ENCODE measurements around the gene MESP2. TPM values are rescaled to one million over a fixed set of nuclear protein-coding genes. Genes with fewer than 3 reads are reported as not detected.

Gene MESP2
- total and polyA plus RNA-seq, 9 of the 15 experiments (the other 6 are each of a cell fraction or from before 2014, with no cell fraction given), result 0.08 to 0.82 (median 0.37) TPM

GRCh38 chr15:89813381-89814111 lies 37.4 kb downstream of the MESP2 start:
- Histone ChIP-seq H3K9me3 (replicated peaks; ENCODE audit: control insufficient read depth, insufficient read depth, low read depth, low read length) (0 out of 2 replicates have a peak, but pooled peaks cover 4% of the 10 kb centered on the region), H3K4me1 (replicated peaks in 1 of 2; ENCODE audit: control insufficient read depth in 2 of 2, insufficient read depth in 2 of 2, low read length in 2 of 2) (peaks cover 0 to 43% of the 10 kb centered on the region in 2 experiments; a peak in 3 of 5 replicates), H2AFZ (ENCODE audit: low read depth, low read length) (no peak overlapping the region), H3K9ac (ENCODE audit: insufficient read depth in 1 of 2, low read depth in 2 of 2, low read length in 2 of 2) (peak overlapping the region in 1 of 2 experiments; percentile 75; a peak in 2 of 4 replicates), H3K9me1 (ENCODE audit: control insufficient read depth, insufficient read depth, low read length) (no peaks in the 10 kb centered on the region), H3K4me3 (no peak overlapping the region), H3K79me2 (ENCODE audit: control insufficient read depth, insufficient read depth, low read length) (no peaks in the 10 kb centered on the region), H4K20me1 (replicated peaks; ENCODE audit: control insufficient read depth, insufficient read depth, low read length) (no peaks in the 10 kb centered on the region), H3K36me3 (ENCODE audit: control insufficient read depth, insufficient read depth, low read length) (no peaks in the 10 kb centered on the region), H3K4me2 (ENCODE audit: insufficient read depth, low read length) (no peak overlapping the region), H3K27ac (ENCODE audit: extremely low read depth, low read depth, low read length) (no peak overlapping the region), H3K27me3 (ENCODE audit: control insufficient read depth in 2 of 2, insufficient read depth in 2 of 2, low read length in 2 of 2) (no peaks in the 10 kb centered on the region)
- BruUV-seq (replicated peaks), result no TSS peak
- intact Hi-C loops (cut with micrococcal nuclease) (loop anchor here (2.0 kb wide), 1 partner anchor 31 kb away; no protein-coding TSS in a partner anchor), in situ Hi-C loops (cut with MboI) (no loop called here)
- 73% methylated on average over 10 of the region's 13 CpGs for WGBS (ENCODE audit: insufficient coverage, low coverage, missing lambda C conversion rate)
- ATAC-seq (no peak), DNase-seq (ENCODE audit: extremely low read depth in 1 of 4, low spot score in 3 of 4) (no peak), FAIRE-seq (no peak)
- POLR2A ChIA-PET, result interaction anchor here (0.8 to 1.1 kb wide), 2 partner anchors 12 to 53 kb away, joined by 3 to 4 read pairs; no protein-coding TSS in a partner anchor
- CTCF ChIA-PET (ENCODE audit: low intra/inter-chr PET ratio), result no interaction called here
- TF ChIP-seq ZNF511 (CRISPR knock-in tag; IDR thresholded peaks at IDR 0.05) (no peak), ADNP (tag; IDR thresholded peaks at IDR 0.05) (no peak), MEF2D (tag; conservative IDR thresholded peaks at IDR 0.05; ENCODE audit: low read depth) (no peak), IRF9 (tag; IDR thresholded peaks at IDR 0.05) (no peak), ZNF274 (IDR thresholded peaks at IDR 0.05; ENCODE audit: borderline replicate concordance, low read depth, low read length) (no peak), ZNF354B (CRISPR knock-in tag; IDR thresholded peaks at IDR 0.05) (no peak), NUFIP1 (IDR thresholded peaks at IDR 0.05; ENCODE audit: partially characterized antibody) (no peak), ZBTB5 (IDR thresholded peaks at IDR 0.05) (no peak), BRD9 (IDR thresholded peaks at IDR 0.05; ENCODE audit: low read depth, partially characterized antibody) (no peak), MAFG (tag; conservative IDR thresholded peaks at IDR 0.05) (no peak), ZNF668 (CRISPR knock-in tag; IDR thresholded peaks at IDR 0.05) (no peak), ZKSCAN3 (CRISPR knock-in tag; IDR thresholded peaks at IDR 0.05) (no peak), TSC22D4 (tag; IDR thresholded peaks at IDR 0.05) (no peak), ZNF740 (CRISPR knock-in tag; IDR thresholded peaks at IDR 0.05) (peak; percentile 35; the same call in 1 of the 2 replicates), ZNF740 (tag; IDR thresholded peaks at IDR 0.05) (no peak)
